IPS DF 4.7 (cell line): ENCODE data around the gene CNGA1.

ENCODE experiments used
- DNase-seq: peaks from one replicate; pipeline ENCODE4 v3.0.0-alpha.2; 2013; ENCODE audit warnings: low spot score; ENCODE audit errors: extremely low read depth

Gene CNGA1

GRCh38 chr4:47913330-47913729, 103.2 kb downstream of the CNGA1 start:
- no peak for DNase-seq

GRCh38 chr4:47907089-47907646, 109.3 kb downstream of the CNGA1 start:
- no peak for DNase-seq

GRCh38 chr4:47899639-47900038, 116.8 kb downstream of the CNGA1 start:
- no peak for DNase-seq

- no peak for DNase-seq
These were observed 124.6 kb downstream of the CNGA1 start for GRCh38 chr4:47891928-47892327.
